OCI-LY7 (cell line): ENCODE data around the gene RASA1.

ENCODE experiments used
- EZH2phosphoT487 ChIP-seq: fragments of 200-600 bp; sonication (generic); IDR thresholded peaks from 2 replicates; pipeline ENCODE4 v1.6.1; 2018; ENCODE audit warnings: low read depth, borderline replicate concordance, mild to moderate bottlenecking, mixed run types, antibody characterized with exemption, low read length, moderate library complexity, mixed read lengths
- TF ChIP-seq, protein P1 (sequence below): fragments of 200-600 bp; sonication (generic); conservative IDR thresholded peaks from 2 replicates; pipeline ENCODE4 v1.5.1; 2014; ENCODE audit warnings: mild to moderate bottlenecking, antibody characterized with exemption, low read length, moderate library complexity, mixed read lengths

DNA sequence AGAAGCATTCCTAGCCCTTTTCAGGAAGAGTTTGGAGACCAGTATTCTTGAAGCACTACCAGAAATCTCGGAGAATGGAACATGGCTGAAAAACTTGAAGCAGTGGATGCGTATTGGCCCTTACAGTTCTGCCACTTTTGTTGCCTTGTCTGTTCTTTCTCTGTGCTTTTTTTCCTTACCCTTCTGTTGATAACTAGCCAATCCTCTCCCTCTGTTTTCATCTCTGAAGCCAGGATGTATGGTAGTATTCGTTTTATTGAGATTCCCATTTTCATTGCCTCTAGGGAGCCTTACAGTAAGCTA lies 145.6 kb downstream of the RASA1 start:
- TF ChIP-seq, protein P1, sequence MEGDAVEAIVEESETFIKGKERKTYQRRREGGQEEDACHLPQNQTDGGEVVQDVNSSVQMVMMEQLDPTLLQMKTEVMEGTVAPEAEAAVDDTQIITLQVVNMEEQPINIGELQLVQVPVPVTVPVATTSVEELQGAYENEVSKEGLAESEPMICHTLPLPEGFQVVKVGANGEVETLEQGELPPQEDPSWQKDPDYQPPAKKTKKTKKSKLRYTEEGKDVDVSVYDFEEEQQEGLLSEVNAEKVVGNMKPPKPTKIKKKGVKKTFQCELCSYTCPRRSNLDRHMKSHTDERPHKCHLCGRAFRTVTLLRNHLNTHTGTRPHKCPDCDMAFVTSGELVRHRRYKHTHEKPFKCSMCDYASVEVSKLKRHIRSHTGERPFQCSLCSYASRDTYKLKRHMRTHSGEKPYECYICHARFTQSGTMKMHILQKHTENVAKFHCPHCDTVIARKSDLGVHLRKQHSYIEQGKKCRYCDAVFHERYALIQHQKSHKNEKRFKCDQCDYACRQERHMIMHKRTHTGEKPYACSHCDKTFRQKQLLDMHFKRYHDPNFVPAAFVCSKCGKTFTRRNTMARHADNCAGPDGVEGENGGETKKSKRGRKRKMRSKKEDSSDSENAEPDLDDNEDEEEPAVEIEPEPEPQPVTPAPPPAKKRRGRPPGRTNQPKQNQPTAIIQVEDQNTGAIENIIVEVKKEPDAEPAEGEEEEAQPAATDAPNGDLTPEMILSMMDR: no peak
- no peak for TF ChIP-seq EZH2phosphoT487
